ENCODE results near the gene RNU1-1.
"Not testable (repeated sequence)": the region's sequence is repeated elsewhere in the genome, so short reads cannot be mapped to it uniquely, and the experiment has no call there.

Gene RNU1-1

GRCh38 chr1:16484931-16485330, 29.2 kb downstream of the RNU1-1 start:
- no peak for TF ChIP-seq CTCF (conservative IDR thresholded peaks at IDR 0.05; ENCODE audit: low read length)
- no peak for DNase-seq (ENCODE audit: low read depth)

GRCh38 chr1:16484501-16484835, 29.6 kb downstream of the RNU1-1 start:
- DNase-seq (ENCODE audit: low read depth) = no peak
- H3K4me3 ChIP-seq (ENCODE audit: low read length) = no peak overlapping the region
- no peak for TF ChIP-seq CTCF (conservative IDR thresholded peaks at IDR 0.05; ENCODE audit: low read length)

More at GRCh38 chr1:16484931-16485330, 29.2 kb downstream of the RNU1-1 start:
- no peak overlapping the region for H3K4me3 ChIP-seq (ENCODE audit: low read length)

- not testable (repeated sequence) for H3K4me3 ChIP-seq (ENCODE audit: low read length); DNase-seq (ENCODE audit: low read depth)
These were observed 30.2 kb downstream of the RNU1-1 start for GRCh38 chr1:16483639-16484500.

DNA sequence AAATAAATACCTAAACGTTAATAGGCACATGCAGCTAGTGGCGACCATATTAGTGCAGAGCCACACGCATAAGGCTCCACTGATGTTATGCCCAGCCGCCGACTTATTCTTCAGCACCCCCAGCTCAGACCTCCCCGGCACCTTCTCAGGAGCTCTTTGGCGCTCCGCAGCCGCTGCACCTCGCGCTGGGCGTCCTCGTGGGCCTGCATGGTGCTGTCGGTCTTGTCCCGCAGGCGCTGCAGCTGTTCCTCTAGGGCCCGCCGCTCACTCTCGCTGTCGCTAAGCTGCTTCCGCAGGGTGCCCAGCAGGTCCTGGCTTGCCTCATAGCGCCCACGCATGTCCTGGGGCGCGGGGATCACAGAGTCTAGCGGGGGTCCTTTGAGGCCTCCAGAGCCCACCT, 30.9 kb downstream of the RNU1-1 start:
- H3K4me3 ChIP-seq (ENCODE audit: low read length); DNase-seq (ENCODE audit: low read depth): not testable (repeated sequence)

- no peak for TF ChIP-seq CTCF (conservative IDR thresholded peaks at IDR 0.05; ENCODE audit: low read length)
- DNase-seq (ENCODE audit: low read depth) = no peak
- H3K4me3 ChIP-seq (ENCODE audit: low read length) = no peak overlapping the region
These were observed 36.0 kb downstream of the RNU1-1 start for GRCh38 chr1:16478091-16478490.

DNA sequence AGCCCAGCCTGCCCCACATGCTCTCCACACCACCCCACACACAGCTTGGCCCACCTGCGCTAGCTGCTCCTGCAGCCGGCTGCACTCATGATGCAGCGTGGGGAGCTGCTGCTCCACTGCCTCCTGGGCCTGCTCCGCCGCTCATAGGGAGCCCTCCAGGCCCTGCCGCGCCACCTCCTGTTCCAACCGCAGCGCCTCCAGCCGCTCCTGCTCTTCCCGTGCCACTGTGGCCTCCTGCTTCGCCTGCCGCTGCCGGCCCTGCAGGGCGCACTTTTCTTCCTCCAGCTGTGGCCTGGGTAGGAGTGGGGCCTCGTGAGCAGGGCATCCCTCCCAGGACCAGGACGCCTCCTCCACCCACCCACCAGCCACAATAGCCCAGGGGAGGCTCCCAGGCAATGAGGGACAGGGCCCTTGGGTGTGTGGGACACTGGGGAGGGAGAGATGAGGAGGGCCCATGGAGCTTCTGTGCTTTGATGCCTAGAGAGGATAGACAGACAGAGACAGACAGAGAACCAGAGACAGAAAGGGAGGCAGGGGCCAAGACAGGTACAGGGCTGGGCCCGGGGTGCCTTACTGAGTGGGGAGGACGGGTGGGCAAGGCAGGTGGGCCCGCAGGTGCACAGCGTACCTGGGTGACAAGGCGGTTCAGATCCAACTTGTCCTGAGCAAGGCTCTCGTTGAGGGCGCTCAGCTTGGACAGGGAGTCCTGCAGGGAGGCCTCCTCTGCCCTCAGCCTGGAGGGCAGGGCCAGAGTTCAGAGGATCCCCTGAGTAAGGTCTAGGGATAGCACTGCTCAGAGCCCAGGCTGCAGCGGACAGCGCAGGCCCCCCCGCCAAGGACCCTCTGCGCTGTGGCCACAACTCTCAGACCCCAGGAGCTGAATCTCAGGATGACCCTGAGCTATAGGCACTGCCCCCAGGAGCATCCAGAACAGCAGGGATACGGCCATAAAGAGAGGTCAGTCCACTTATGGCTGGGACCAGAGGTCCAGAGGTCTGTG, 38.0 kb downstream of the RNU1-1 start:
- not testable (repeated sequence) for H3K4me3 ChIP-seq (ENCODE audit: low read length); DNase-seq (ENCODE audit: low read depth)

GRCh38 chr1:16474891-16475290, 39.2 kb downstream of the RNU1-1 start:
- not testable (repeated sequence) for DNase-seq (ENCODE audit: low read depth)

DNA sequence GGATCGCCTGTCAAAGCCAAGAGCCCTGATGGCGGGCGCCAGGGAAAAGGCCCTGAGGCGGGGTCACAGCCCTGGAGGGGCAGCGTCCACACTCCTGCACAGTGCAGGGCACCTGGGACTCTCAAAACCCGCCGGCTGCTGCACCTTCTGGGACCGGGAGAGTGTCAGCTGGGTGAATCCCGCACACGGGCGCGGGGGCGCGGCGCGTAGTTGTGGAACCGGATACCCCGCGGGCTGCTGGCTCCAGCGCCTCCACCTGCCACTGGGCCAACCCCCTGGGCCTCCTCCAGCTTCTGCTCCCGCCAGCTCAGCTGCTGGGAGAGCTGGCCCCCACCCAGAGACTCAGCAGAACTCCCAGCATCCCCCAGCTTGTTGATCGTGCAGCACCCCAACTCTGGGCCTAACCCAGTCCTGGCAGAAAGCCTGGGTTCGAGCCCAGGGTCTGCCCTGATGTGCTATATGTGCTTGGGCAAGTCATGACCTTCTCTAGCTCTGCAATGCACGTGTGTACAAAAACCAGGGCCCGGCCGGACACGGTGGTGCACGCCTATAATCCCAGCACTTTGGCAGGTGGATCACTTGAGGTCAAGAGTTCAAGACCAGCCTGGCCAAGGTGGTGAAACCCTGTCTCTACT, 39.8 kb downstream of the RNU1-1 start:
- no peak for TF ChIP-seq CTCF (conservative IDR thresholded peaks at IDR 0.05; ENCODE audit: low read length)
- no peak for DNase-seq (ENCODE audit: low read depth)

More at GRCh38 chr1:16474891-16475290, 39.2 kb downstream of the RNU1-1 start:
- not testable (repeated sequence) for H3K4me3 ChIP-seq (ENCODE audit: low read length)

DNA sequence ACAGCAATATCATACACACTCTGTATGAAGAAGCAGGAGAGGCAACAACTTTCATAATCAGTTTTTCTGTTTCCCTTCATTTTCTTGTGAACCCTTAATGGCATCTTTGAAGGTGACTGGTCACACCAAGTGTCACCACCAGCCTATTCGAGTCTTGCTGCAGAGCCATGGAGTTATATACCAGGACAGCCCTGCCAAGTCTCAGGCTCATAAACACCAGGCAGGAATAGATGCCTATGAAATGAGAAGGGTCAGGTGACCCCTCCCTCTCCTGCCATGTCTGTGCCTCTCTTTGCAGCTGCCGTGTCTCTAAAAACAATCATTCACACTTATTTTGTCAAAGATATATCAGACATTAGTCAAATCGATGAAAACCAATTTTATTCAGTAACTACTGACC, 45.5 kb downstream of the RNU1-1 start:
- no peak overlapping the region for H3K4me3 ChIP-seq (ENCODE audit: low read length)
- TF ChIP-seq CTCF (conservative IDR thresholded peaks at IDR 0.05; ENCODE audit: low read length) = no peak
- DNase-seq (ENCODE audit: low read depth) = no peak

More for the DNA sequence above, 39.8 kb downstream of the RNU1-1 start:
- no peak overlapping the region for H3K4me3 ChIP-seq (ENCODE audit: low read length)
